Small intestine (tissue), 7 donors: Measurements from ENCODE around the gene EIF1. TPM values are rescaled to one million over a fixed set of nuclear protein-coding genes. Genes with fewer than 3 reads are reported as not detected.
A peak's percentile ranks its signal among the peaks of the same experiment; 100 is the strongest.
"Not testable (repeated sequence)": the region's sequence is repeated elsewhere in the genome, so short reads cannot be mapped to it uniquely, and the experiment has no call there.

Experiments
- DNase-seq, 2 donors: peaks; one replicate each; pipeline versions ENCODE4 v3.0.0 to v3.0.0-alpha.2; 2013
- FAIRE-seq: peaks from 2 replicates; lab custom pipeline; 2012; peaks lifted over from hg19 to GRCh38; lab: Jason Lieb, UNC
- H3K27ac ChIP-seq, 3 donors: one replicate each; pipeline ENCODE4 v1.5.1; 2013; ENCODE audit warnings: low read length in 2 of 3, mild to moderate bottlenecking in 2 of 3, control low read depth in 1 of 3, inconsistent platforms in 1 of 3, low read depth in 1 of 3, moderate library complexity in 1 of 3
- H3K27me3 ChIP-seq, 3 donors: one replicate each; pipeline ENCODE4 v1.6.1; 2013; ENCODE audit warnings: low read length in 3 of 3, inconsistent platforms in 1 of 3; ENCODE audit not compliant: control insufficient read depth in 3 of 3, insufficient read depth in 3 of 3
- H3K36me3 ChIP-seq, 3 donors: one replicate each; pipeline ENCODE4 v1.6.1; 2013; ENCODE audit warnings: low read length in 3 of 3, inconsistent platforms in 1 of 3, low read depth in 1 of 3, mild to moderate bottlenecking in 1 of 3, moderate library complexity in 1 of 3; ENCODE audit not compliant: control insufficient read depth in 3 of 3, insufficient read depth in 2 of 3
- H3K4me1 ChIP-seq, 3 donors: one replicate each; pipeline ENCODE4 v1.6.1; 2013; ENCODE audit warnings: low read length in 2 of 3, inconsistent platforms in 1 of 3, low read depth in 1 of 3, mild to moderate bottlenecking in 1 of 3, moderate library complexity in 1 of 3; ENCODE audit not compliant: control insufficient read depth in 3 of 3, insufficient read depth in 2 of 3
- H3K4me3 ChIP-seq, 3 donors: one replicate each; pipeline ENCODE4 v1.5.1; 2013; ENCODE audit warnings: low read length in 3 of 3, control low read depth in 1 of 3, inconsistent platforms in 1 of 3, low read depth in 1 of 3, mild to moderate bottlenecking in 1 of 3, moderate library complexity in 1 of 3
- H3K9me3 ChIP-seq, 2 donors: one replicate each; pipeline ENCODE4 v1.6.1; 2013; ENCODE audit warnings: low read depth in 1 of 2, low read length in 1 of 2; ENCODE audit not compliant: control insufficient read depth in 2 of 2, insufficient read depth in 1 of 2
- WGBS, 3 donors: extraction: QIAGEN DNeasy Blood & Tissue Kit; methylation state at CpG; one replicate each; pipeline ENCODE4 v1.1.7; 2013; 5-methylcytosine and 5-hydroxymethylcytosine counted together
- polyA plus RNA-seq, 4 donors: library from polyadenylated mRNA; stranded (reverse) in 3 of 4; unstranded in 1 of 4; fragments of 200-250 nt in 3 of 4; fragments of 120-200 nt in 1 of 4; gene quantifications; one replicate each; pipeline versions ENCODE4 v1.2.1 to v1.2.3, GENCODE V29; 2013
- donor health status: healthy with polysubstance abuse.
- donor health status: control.
- donor health status: control.
- donor health status: Bipolar disorder and iron deficiency.
- donor health status: healthy.

EIF1 gene
- polyA plus RNA-seq, 4 donors, result 328 to 770 (median 618) TPM

DNA sequence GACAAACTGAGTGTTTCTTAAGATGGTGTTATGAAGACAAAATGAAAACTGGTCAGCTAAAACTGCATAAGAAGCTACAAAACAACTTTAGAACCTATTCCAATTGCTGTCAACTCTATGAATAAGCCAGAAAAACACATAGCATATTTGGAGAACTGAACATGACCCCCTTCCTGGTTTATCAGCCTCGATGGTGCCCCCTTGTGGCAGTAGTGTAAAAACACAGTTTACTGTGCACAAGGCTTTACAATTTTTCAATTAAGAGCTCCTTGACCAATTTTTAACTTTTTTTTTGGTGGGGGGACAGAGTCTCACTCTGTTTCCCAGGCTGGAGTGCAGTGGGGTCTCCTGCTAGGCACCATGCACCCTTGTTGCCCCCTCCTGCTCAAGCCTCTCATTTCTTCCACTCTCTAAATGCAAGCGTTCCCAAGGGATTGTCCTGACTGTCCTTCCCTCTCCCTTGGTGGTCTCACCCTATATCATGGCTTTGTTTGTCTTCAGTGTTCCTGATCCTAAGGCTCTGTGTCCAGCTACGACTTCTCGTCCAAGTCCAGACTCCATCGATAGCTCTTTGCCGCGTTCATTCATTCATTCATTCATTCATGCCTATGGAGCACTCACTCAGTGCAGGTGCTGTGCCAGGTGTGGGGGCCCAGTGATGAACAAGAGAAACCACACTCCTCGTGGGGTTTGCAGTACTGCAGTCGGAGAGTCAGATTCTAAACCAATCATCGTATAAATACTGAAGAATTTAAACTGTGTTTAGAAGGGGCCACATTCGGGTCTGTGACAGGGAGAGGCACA is 7.5 kb downstream of the EIF1 start:
- DNase-seq (peak; percentile 69 to 77), FAIRE-seq (no peak)
- no peak overlapping the region for H3K4me3 ChIP-seq
- H3K27me3 ChIP-seq, result no peaks in the 10 kb centered on the region
- no peaks in the 10 kb centered on the region for H3K9me3 ChIP-seq
- peaks cover 0 to 4% (median 2%) of the 10 kb centered on the region in 3 donors for H3K4me1 ChIP-seq
- H3K36me3 ChIP-seq, result peaks cover 7 to 35% (median 15%) of the 10 kb centered on the region in 3 donors
- H3K27ac ChIP-seq, result no peak overlapping the region
- 46 to 59% (median 57%) methylated on average over 11 of the region's 11 CpGs for WGBS, 3 donors

DNA sequence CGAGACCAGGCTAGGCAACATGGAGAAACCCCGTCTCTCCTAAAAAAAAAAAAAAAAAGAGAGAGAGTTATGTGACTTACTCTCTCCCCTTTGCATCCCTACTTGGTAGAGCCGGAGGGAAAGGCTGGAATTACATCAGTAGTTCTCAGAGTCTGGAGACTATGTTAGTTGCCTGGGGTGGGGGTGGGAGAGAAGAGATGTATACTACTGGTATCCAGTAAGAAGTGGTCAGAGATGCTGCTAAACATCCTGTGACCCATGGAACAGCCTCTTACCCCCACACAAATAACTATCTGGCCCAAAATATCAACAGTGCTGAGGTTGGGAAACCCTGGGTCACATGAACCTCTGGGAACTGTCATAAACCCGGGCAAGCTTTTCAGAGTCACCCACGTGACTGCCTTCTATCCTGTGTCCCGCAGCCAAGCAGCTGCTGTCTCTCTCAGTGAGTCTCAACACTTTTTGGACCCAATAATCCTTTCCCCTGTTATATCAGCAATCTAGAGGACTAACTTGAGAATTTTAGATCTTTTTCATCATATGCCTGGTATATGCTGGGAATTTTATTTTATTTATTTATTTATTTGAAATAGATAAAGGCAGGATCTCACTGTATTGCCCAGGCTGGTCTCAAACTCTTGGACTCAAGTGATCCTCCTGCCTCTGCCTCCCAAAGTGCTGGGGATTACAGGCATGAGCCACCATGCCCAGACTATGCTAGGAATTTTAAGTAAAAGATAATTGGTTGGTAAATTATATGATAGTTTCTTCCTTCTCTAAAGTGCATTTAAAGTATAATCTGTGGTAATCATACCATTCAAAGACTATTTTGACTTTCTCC is 8.7 kb downstream of the EIF1 start:
- peak overlapping the region in 1 of 3 donors; percentile 71 for H3K27ac ChIP-seq
- WGBS, 3 donors, result 22 to 38% (median 29%) methylated on average over 6 of the region's 6 CpGs
- no peaks in the 10 kb centered on the region for H3K9me3 ChIP-seq
- peak; percentile 56 to 72 for DNase-seq
- FAIRE-seq, result no peak
- H3K27me3 ChIP-seq, result no peaks in the 10 kb centered on the region
- H3K36me3 ChIP-seq, result peaks cover 6 to 26% (median 8%) of the 10 kb centered on the region in 3 donors
- H3K4me1 ChIP-seq, result peaks cover 0 to 4% (median 2%) of the 10 kb centered on the region in 3 donors
- no peak overlapping the region for H3K4me3 ChIP-seq

- H3K9me3 ChIP-seq, H3K4me3 ChIP-seq, H3K4me1 ChIP-seq, H3K36me3 ChIP-seq, H3K27me3 ChIP-seq, H3K27ac ChIP-seq, FAIRE-seq, DNase-seq: not testable (repeated sequence)
- 80 to 86% (median 85%) methylated on average over 3 of the region's 3 CpGs for WGBS, 3 donors
Observed at GRCh38 chr17:41700843-41701242, 12.2 kb downstream of the EIF1 start.

GRCh38 chr17:41702712-41703111 is 14.0 kb downstream of the EIF1 start:
- Histone ChIP-seq H3K4me3 (no peak overlapping the region), H3K9me3 (no peaks in the 10 kb centered on the region), H3K4me1 (no peaks in the 10 kb centered on the region), H3K27ac (no peak overlapping the region), H3K36me3 (no peaks in the 10 kb centered on the region), H3K27me3 (peaks cover 0 to 5% (median under 1%) of the 10 kb centered on the region in 3 donors)
- 80 to 88% (median 82%) methylated on average over 8 of the region's 8 CpGs for WGBS, 3 donors
- FAIRE-seq (no peak), DNase-seq (no peak)

DNA sequence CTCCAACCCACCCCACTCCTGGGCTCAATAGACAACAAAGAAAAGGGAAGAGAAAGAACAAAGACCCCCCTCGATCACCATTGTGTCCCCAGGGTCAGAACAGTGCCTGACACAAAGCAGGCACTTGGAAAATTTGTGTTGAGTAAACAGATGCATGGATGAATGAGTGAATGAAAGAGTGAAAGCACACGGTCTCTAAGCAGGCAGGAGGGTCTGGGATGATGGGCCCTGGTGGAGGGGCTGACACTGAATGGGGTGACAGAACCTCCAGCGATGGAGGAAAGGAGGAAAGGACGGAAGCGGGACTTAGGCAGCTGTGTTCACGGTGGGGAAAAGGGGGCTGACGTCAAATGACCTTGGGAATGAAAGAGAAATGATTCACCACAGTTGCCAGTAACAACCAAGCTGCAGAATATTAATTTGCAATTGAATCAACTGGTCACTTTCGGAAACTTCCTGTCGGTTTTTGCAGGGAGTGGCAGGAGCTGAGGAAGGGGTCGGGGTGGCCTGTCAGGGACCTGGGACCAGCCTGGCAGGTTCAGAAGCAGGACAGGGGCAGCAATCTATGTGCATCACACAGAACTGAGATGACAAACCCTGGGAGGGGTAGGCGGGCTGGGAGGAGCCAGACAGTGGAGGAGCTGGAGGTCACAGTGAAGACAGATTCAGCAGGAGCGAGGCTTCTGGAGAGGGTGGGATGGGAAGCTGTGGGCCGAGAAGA is 16.7 kb downstream of the EIF1 start:
- H3K4me1 ChIP-seq, result no peaks in the 10 kb centered on the region
- no peak overlapping the region for H3K4me3 ChIP-seq
- peaks cover 0 to 5% (median 1%) of the 10 kb centered on the region in 3 donors for H3K27me3 ChIP-seq
- H3K9me3 ChIP-seq, result no peaks in the 10 kb centered on the region
- 62 to 67% (median 62%) methylated on average over 13 of the region's 13 CpGs for WGBS, 3 donors
- FAIRE-seq (no peak), DNase-seq (no peak)
- H3K36me3 ChIP-seq, result no peaks in the 10 kb centered on the region
- H3K27ac ChIP-seq, result peak overlapping the region in 1 of 3 donors; percentile 36

DNA sequence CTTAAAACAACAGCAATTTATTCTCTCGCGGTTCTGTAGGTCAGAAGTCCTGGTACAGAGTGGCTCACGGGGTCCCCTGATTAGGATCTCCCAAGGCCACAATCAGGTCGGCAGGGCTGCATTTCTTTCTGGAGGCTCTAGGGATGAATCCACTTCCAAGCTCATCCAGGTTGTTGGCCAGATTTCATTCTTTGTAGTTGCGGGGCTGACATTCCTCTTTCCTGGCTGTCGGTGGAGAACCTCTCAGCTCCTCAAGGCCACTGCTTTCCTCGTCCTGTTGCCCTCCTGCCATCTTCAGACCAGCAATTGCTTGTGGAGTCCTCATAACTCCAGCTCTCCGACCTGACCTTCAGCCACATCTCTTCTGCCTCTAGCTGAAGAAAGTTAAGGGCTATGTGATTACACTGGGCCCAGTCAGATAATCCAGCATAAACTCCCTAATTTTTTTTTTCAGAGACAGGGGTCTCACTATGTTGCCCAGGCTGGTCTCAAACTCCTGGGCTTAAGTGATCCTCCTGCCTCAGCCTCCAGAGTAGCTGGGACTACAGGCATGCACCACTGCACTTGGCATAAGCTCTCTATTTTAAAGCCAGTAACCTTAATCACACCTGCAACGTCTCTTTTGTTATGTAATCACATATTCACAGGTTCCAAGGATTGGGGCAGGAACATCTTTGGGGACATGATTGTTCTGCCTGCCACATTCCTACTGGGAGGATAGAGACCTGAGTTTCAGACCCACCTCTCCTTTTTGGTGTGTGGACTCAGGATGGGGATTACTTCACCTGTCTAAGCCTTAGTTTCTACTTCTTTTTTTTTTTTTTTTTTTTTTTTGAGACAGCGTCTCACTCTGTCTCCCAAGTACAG is 19.4 kb downstream of the EIF1 start:
- no peaks in the 10 kb centered on the region for H3K4me1 ChIP-seq
- no peak overlapping the region for H3K4me3 ChIP-seq
- 55 to 74% (median 66%) methylated on average over 9 to 10 of the region's 10 CpGs for WGBS, 3 donors
- no peaks in the 10 kb centered on the region for H3K9me3 ChIP-seq
- DNase-seq (no peak), FAIRE-seq (no peak)
- H3K27me3 ChIP-seq, result peaks cover 0 to 12% (median 4%) of the 10 kb centered on the region in 3 donors
- no peak overlapping the region for H3K27ac ChIP-seq
- H3K36me3 ChIP-seq, result no peaks in the 10 kb centered on the region

GRCh38 chr17:41710472-41711090 is 21.9 kb downstream of the EIF1 start:
- DNase-seq (no peak), FAIRE-seq (no peak)
- 51 to 59% (median 58%) methylated on average over 8 of the region's 8 CpGs for WGBS, 3 donors

More at GRCh38 chr17:41710472-41711090, 21.9 kb downstream of the EIF1 start:
- Histone ChIP-seq H3K27ac (no peak overlapping the region), H3K9me3 (no peaks in the 10 kb centered on the region), H3K4me3 (no peak overlapping the region), H3K4me1 (no peaks in the 10 kb centered on the region), H3K36me3 (no peaks in the 10 kb centered on the region), H3K27me3 (peaks cover 0 to 12% (median 4%) of the 10 kb centered on the region in 3 donors)
